B cell (primary cell): ENCODE results near the gene SDK2.

Experiments
- CTCF ChIP-seq: fragments of 200-600 bp; IDR thresholded peaks from one replicate; pipeline ENCODE4 v1.8.0; 2022; ENCODE audit warnings: antibody characterized with exemption, mild to moderate bottlenecking
- EZH2 ChIP-seq: IDR thresholded peaks from 2 replicates; pipeline ENCODE4 v1.6.1; 2012; ENCODE audit warnings: borderline replicate concordance, low read depth, mild to moderate bottlenecking, moderate library complexity, low read length; ENCODE audit not compliant: insufficient read depth, poor library complexity, severe bottlenecking

- TF ChIP-seq CTCF (no peak), EZH2 (no peak)
Observed at GRCh38 chr17:73546770-73547536, 97.3 kb downstream of the SDK2 start.
